SH-SY5Y (cell line): ENCODE data around the gene FARP2.

Experiments
- GATA2 ChIP-seq: IDR thresholded peaks from 2 replicates; pipeline ENCODE4 v1.6.1; 2011; ENCODE audit warnings: mild to moderate bottlenecking, low read depth, low read length
- GATA3 ChIP-seq: IDR thresholded peaks from 2 replicates; pipeline ENCODE4 v1.6.1; 2011; ENCODE audit warnings: low read depth, mild to moderate bottlenecking, low read length, moderate library complexity

GRCh38 chr2:241493092-241493491 is 137.0 kb downstream of the FARP2 start:
- no peak for TF ChIP-seq GATA2
- no peak for TF ChIP-seq GATA3
